ENCODE measurements around the gene CDKAL1.

- TF ChIP-seq GATA3 (IDR thresholded peaks at IDR 0.05; ENCODE audit: low read depth, low read length) (no peak), GATA2 (IDR thresholded peaks at IDR 0.05; ENCODE audit: low read depth, low read length) (no peak)
Measured at GRCh38 chr6:20746024-20746423, 211.8 kb downstream of the CDKAL1 start.

Measured in SH-SY5Y (cell line).